RWPE1 (cell line): ENCODE results near the gene CELF4.

Source experiments
- CTCF ChIA-PET: fragments of 350-600 bp; sonication (Branson Sonifier 250); formaldehyde crosslinking; extraction: SDS; loops from one replicate; lab custom pipeline; 2021; lab: Yijun Ruan, JAX
- POLR2A ChIA-PET: fragments of 400-600 bp; formaldehyde crosslinking; extraction: SDS; loops from one replicate; lab custom pipeline; 2020; ENCODE audit warnings: antibody characterized with exemption; ENCODE audit not compliant: low non-redundant PET; lab: Yijun Ruan, JAX
- DNase-seq: peaks from one replicate; pipeline ENCODE4 v3.0.0; 2012; ENCODE audit warnings: low spot score
- H3K27ac ChIP-seq: fragments of 450-650 bp; 2 replicates; pipeline ENCODE4 v1.5.1; 2017
- CTCF ChIP-seq: fragments of 450-650 bp; conservative IDR thresholded peaks from 2 replicates; pipeline ENCODE4 v1.5.1; 2017; ENCODE audit warnings: low read depth, mild to moderate bottlenecking

The CELF4 gene

GRCh38 chr18:37299471-37300304, 265.9 kb downstream of the CELF4 start:
- H3K27ac ChIP-seq: peak overlapping the region; percentile 39; the same call in 1 of the 2 replicates
- TF ChIP-seq CTCF: no peak
- POLR2A ChIA-PET: no interaction called here
- DNase-seq: peak; percentile 77
- CTCF ChIA-PET: no interaction called here

GRCh38 chr18:37298816-37299215, 266.8 kb downstream of the CELF4 start:
- H3K27ac ChIP-seq: peak overlapping the region; percentile 39; the same call in 1 of the 2 replicates
- no peak for TF ChIP-seq CTCF
- no peak for DNase-seq
- ChIA-PET POLR2A (no interaction called here), CTCF (no interaction called here)

- POLR2A ChIA-PET: no interaction called here
- CTCF ChIA-PET: no interaction called here
- no peak overlapping the region for H3K27ac ChIP-seq
- DNase-seq: no peak
- TF ChIP-seq CTCF: no peak
Observed at GRCh38 chr18:37297106-37297505, 268.5 kb downstream of the CELF4 start.

- DNase-seq: no peak
- TF ChIP-seq CTCF: no peak
- H3K27ac ChIP-seq: no peak overlapping the region
- CTCF ChIA-PET: no interaction called here
- POLR2A ChIA-PET: no interaction called here
Observed at GRCh38 chr18:37294951-37295350, 270.6 kb downstream of the CELF4 start.

- no peak for DNase-seq
- POLR2A ChIA-PET: no interaction called here
- no peak overlapping the region for H3K27ac ChIP-seq
- CTCF ChIA-PET: no interaction called here
- no peak for TF ChIP-seq CTCF
Observed at GRCh38 chr18:37293359-37293758, 272.2 kb downstream of the CELF4 start.

GRCh38 chr18:37289423-37289822, 276.2 kb downstream of the CELF4 start:
- no peak overlapping the region for H3K27ac ChIP-seq
- DNase-seq: no peak
- ChIA-PET CTCF (no interaction called here), POLR2A (no interaction called here)
- no peak for TF ChIP-seq CTCF
